Ishikawa (cell line): ENCODE data around the gene RCN1.

Source experiments
- CEBPB ChIP-seq: IDR thresholded peaks from 2 replicates; pipeline ENCODE4 v1.6.1; 2012
- CREB1 ChIP-seq: IDR thresholded peaks from 2 replicates; pipeline ENCODE4 v1.6.1; 2012; ENCODE audit warnings: low read depth
- EGR1 ChIP-seq: IDR thresholded peaks from 2 replicates; pipeline ENCODE4 v1.6.1; 2012
- EP300 ChIP-seq: IDR thresholded peaks from 2 replicates; pipeline ENCODE4 v1.6.1; 2012; ENCODE audit warnings: borderline replicate concordance
- FOXM1 ChIP-seq: IDR thresholded peaks from 2 replicates; pipeline ENCODE4 v1.6.1; 2012; ENCODE audit warnings: low read depth, borderline replicate concordance
- MAX ChIP-seq: IDR thresholded peaks from 2 replicates; pipeline ENCODE4 v1.6.1; 2012
- NFIC ChIP-seq: IDR thresholded peaks from 2 replicates; pipeline ENCODE4 v1.6.1; 2012
- RAD21 ChIP-seq: IDR thresholded peaks from 2 replicates; pipeline ENCODE4 v1.6.1; 2012; ENCODE audit warnings: low read depth
- REST ChIP-seq: IDR thresholded peaks from 2 replicates; pipeline ENCODE4 v1.6.1; 2012; ENCODE audit warnings: low read depth, mild to moderate bottlenecking
- TAF1 ChIP-seq: IDR thresholded peaks from 2 replicates; pipeline ENCODE4 v1.6.1; 2012; ENCODE audit warnings: low read depth, mild to moderate bottlenecking
- TCF12 ChIP-seq: IDR thresholded peaks from 2 replicates; pipeline ENCODE4 v1.6.1; 2012; ENCODE audit warnings: low read depth
- TEAD4 ChIP-seq: IDR thresholded peaks from 2 replicates; pipeline ENCODE4 v1.6.1; 2012
- YY1 ChIP-seq: IDR thresholded peaks from 2 replicates; pipeline ENCODE4 v1.6.1; 2012; ENCODE audit warnings: low read depth
- ZBTB7A ChIP-seq: IDR thresholded peaks from 2 replicates; pipeline ENCODE4 v1.6.1; 2012; ENCODE audit warnings: low read depth
- TF ChIP-seq, protein P1 (sequence below): IDR thresholded peaks from 2 replicates; pipeline ENCODE4 v1.6.1; 2012

Gene RCN1

GRCh38 chr11:32110795-32111194 lies 19.9 kb downstream of the RCN1 start:
- TF ChIP-seq, protein P1, sequence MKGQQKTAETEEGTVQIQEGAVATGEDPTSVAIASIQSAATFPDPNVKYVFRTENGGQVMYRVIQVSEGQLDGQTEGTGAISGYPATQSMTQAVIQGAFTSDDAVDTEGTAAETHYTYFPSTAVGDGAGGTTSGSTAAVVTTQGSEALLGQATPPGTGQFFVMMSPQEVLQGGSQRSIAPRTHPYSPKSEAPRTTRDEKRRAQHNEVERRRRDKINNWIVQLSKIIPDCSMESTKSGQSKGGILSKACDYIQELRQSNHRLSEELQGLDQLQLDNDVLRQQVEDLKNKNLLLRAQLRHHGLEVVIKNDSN = no peak
- no peak for TF ChIP-seq CREB1
- TF ChIP-seq TAF1 = no peak
- TF ChIP-seq ZBTB7A = no peak
- no peak for TF ChIP-seq MAX
- no peak for TF ChIP-seq TEAD4
- TF ChIP-seq EP300 = no peak
- TF ChIP-seq RAD21 = no peak
- TF ChIP-seq FOXM1 = no peak
- no peak for TF ChIP-seq TCF12
- TF ChIP-seq CEBPB = no peak

DNA sequence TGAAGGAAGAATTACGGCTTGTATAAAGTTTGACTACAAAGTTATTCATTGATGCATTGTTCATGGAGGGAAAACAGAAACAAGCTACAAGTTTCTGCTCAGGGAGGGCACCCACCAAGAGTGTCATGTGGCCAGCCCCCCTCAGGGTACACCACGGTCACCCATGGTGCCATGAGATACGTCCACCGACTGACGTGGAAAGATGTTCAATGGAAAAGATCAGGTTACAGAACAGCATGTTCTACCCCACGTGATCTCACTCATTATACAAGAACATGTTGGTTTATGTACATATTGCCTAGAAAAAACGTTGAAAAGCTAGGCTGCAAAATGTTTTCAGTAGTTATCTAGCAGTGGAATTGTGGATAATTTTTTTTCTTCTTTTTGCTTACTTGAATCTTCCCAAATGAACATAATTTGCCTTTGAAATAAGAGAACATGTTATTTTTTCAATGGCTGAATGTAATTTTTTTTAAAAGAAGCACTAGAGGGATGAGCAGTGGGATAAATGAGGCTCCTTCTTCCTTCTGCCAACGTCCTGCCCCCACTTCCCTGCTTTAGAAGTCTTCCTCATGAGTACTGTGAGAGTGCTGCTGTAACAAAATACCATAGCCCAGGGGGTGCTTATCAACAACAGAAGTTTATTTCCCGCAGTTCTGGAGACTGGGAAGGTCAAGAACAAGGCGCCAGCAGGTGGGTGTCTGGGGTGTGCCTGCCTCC lies 22.5 kb downstream of the RCN1 start:
- no peak for TF ChIP-seq YY1
- TF ChIP-seq NFIC = no peak
- TF ChIP-seq REST = no peak
- TF ChIP-seq MAX = no peak
- no peak for TF ChIP-seq CREB1
- no peak for TF ChIP-seq RAD21
- TF ChIP-seq ZBTB7A = no peak
- no peak for TF ChIP-seq EGR1
- TF ChIP-seq TCF12 = no peak
- no peak for TF ChIP-seq TAF1
- TF ChIP-seq, protein P1 = no peak; the same call in 1 of the 2 replicates
- no peak for TF ChIP-seq FOXM1
- no peak for TF ChIP-seq CEBPB
- no peak for TF ChIP-seq TEAD4
- no peak for TF ChIP-seq EP300

- TF ChIP-seq TCF12 (no peak), MAX (no peak), YY1 (no peak), NFIC (no peak), REST (no peak), RAD21 (no peak), TAF1 (no peak), TEAD4 (no peak), FOXM1 (no peak), CEBPB (no peak)
These were observed 23.0 kb downstream of the RCN1 start for GRCh38 chr11:32113920-32114203.

DNA sequence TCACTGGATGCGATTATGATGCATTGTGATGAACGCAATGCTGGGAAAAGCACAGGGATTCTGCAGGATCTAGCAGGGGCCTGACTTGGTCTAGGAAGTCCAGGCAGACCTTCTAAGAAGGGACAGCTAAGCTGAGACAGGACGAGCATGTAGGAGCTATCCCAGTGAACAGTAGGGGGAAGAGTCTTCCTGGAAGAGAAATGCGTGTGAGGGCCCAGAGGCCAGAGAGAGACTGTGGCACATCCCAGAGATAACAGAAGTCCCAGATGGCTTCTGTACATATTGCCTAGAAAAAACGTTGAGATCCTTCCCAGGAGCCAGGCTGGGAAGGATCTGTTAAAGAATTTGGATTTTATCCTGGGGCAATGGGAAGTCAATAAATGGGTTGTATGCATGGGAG lies 24.6 kb downstream of the RCN1 start:
- TF ChIP-seq TAF1 (no peak), EGR1 (no peak), CREB1 (no peak), TCF12 (no peak), ZBTB7A (no peak), EP300 (no peak), RAD21 (no peak), CEBPB (no peak), TEAD4 (no peak), YY1 (no peak)
- TF ChIP-seq, protein P1 = no peak

DNA sequence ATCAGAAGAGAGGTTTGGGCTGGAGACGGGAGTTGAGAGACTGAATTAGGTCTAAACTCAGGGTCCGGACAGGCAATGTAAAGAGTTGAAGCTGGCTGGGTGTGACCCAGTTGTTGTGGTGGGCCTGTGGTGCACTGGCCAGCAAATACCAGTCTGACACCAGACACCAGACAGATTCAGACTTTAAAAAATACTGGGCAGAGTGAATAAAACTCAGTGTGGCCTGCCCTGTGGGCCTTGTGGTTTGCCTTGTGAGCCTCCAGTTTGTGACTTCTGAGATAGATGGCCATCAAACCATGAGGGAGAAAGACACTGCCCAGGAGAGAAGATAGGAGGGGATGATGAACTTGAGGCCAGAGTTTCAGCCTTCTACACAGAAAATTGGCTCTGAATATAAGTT lies 25.8 kb downstream of the RCN1 start:
- no peak for TF ChIP-seq ZBTB7A
- no peak for TF ChIP-seq EGR1
- no peak for TF ChIP-seq YY1
- no peak for TF ChIP-seq EP300
- TF ChIP-seq TAF1 = no peak
- TF ChIP-seq REST = no peak
- TF ChIP-seq RAD21 = no peak
- no peak for TF ChIP-seq NFIC
- TF ChIP-seq MAX = no peak
- TF ChIP-seq CEBPB = no peak
- TF ChIP-seq FOXM1 = no peak
- TF ChIP-seq, protein P1 = no peak
- no peak for TF ChIP-seq TCF12
- no peak for TF ChIP-seq TEAD4
